ENCODE measurements around the gene TRIM32.

TRIM32 gene

DNA sequence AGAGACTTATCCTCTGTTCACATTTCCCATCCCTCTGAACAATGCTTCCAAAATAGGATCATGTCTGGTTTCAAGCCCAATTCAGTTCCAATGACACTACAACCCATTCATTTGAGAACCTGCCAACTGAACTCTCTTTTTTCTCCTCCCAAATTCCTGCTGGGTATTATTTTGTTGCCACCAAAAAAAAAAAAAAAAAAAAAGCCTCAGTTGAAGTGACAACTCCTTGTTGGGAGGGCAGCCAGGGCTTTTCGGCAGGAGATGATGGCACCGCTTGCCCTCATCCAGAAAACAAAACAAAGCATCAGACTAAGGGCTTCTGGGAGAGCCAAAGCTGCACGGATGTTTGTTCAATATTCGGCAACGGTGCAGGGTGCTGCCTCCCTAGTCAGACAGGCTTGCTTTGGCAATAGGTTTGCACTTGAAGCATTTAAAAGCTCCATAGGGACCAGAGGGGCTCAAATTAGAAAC lies 30.6 kb upstream of the TRIM32 start:
- H3K9me3 ChIP-seq (ENCODE audit: control insufficient read depth in 1 of 2, low read length in 2 of 2), result no peaks in the 10 kb centered on the region
- H3K36me3 ChIP-seq (ENCODE audit: control insufficient read depth in 1 of 2, insufficient read depth in 2 of 2, low read length in 2 of 2), result no peaks in the 10 kb centered on the region
- H3K4me3 ChIP-seq (ENCODE audit: low read depth in 1 of 2, low read length in 2 of 2), result no peak overlapping the region
- no peaks in the 10 kb centered on the region for H3K27me3 ChIP-seq (ENCODE audit: control insufficient read depth in 1 of 2, insufficient read depth in 2 of 2, low read length in 2 of 2)
- no peak overlapping the region for H3K27ac ChIP-seq (ENCODE audit: low read depth, low read length)
- no peak overlapping the region for H3K9ac ChIP-seq (ENCODE audit: low read depth in 1 of 2, low read length in 2 of 2)
- H3K4me1 ChIP-seq (ENCODE audit: control insufficient read depth in 1 of 2, insufficient read depth in 2 of 2, low read length in 2 of 2), result no peaks in the 10 kb centered on the region

DNA sequence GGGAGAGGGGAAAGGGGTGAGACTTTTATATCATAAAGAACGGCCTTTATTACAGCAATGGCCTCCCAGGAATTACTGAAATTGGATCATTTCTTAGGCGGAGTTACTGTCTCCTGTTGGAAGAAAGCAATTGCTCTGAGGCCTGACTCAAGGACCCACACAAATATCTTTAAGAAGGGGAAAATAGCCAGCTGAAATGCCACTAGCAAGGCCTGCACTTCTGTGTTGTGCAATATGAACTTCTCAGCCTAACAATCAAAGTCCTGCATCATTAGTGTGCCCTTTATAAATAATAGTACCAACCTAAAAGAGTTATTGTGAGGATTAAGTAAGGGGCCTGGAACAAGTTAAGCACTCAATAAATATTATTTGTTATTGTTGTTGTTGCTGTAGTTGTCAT lies 30.1 kb upstream of the TRIM32 start:
- no peaks in the 10 kb centered on the region for H3K9me3 ChIP-seq (ENCODE audit: control insufficient read depth in 1 of 2, low read length in 2 of 2)
- no peaks in the 10 kb centered on the region for H3K36me3 ChIP-seq (ENCODE audit: control insufficient read depth in 1 of 2, insufficient read depth in 2 of 2, low read length in 2 of 2)
- no peaks in the 10 kb centered on the region for H3K27me3 ChIP-seq (ENCODE audit: control insufficient read depth in 1 of 2, insufficient read depth in 2 of 2, low read length in 2 of 2)
- no peak overlapping the region for H3K27ac ChIP-seq (ENCODE audit: low read depth, low read length)
- H3K4me3 ChIP-seq (ENCODE audit: low read depth in 1 of 2, low read length in 2 of 2), result no peak overlapping the region
- no peak overlapping the region for H3K9ac ChIP-seq (ENCODE audit: low read depth in 1 of 2, low read length in 2 of 2)
- no peaks in the 10 kb centered on the region for H3K4me1 ChIP-seq (ENCODE audit: control insufficient read depth in 1 of 2, insufficient read depth in 2 of 2, low read length in 2 of 2)

DNA sequence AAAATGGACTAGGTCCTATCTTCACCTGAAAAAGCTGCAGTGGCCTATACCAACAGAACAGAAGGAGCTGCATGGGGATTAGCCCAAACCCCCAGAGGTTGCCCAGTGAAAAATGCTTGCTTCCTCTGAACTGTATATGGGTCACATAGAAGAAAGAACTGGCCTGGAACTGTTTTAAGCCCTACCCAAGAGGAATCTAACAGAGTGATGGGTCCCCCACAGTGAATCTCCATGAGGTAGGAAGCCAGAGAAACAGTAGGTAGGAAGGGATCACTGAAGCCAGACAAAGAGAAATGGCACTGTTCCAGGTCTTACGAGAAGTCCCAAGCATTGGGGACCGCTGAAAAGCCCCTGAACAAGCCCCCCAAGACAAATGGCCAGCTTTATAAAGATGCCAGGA lies 28.8 kb upstream of the TRIM32 start:
- Histone ChIP-seq H3K27me3 (ENCODE audit: control insufficient read depth in 1 of 2, insufficient read depth in 2 of 2, low read length in 2 of 2) (no peaks in the 10 kb centered on the region), H3K4me3 (ENCODE audit: low read depth in 1 of 2, low read length in 2 of 2) (no peak overlapping the region), H3K9ac (ENCODE audit: low read depth in 1 of 2, low read length in 2 of 2) (no peak overlapping the region), H3K27ac (ENCODE audit: low read depth, low read length) (no peak overlapping the region), H3K36me3 (ENCODE audit: control insufficient read depth in 1 of 2, insufficient read depth in 2 of 2, low read length in 2 of 2) (no peaks in the 10 kb centered on the region), H3K4me1 (ENCODE audit: control insufficient read depth in 1 of 2, insufficient read depth in 2 of 2, low read length in 2 of 2) (peaks cover 0 to 5% of the 10 kb centered on the region in 2 donors), H3K9me3 (ENCODE audit: control insufficient read depth in 1 of 2, low read length in 2 of 2) (no peaks in the 10 kb centered on the region)

DNA sequence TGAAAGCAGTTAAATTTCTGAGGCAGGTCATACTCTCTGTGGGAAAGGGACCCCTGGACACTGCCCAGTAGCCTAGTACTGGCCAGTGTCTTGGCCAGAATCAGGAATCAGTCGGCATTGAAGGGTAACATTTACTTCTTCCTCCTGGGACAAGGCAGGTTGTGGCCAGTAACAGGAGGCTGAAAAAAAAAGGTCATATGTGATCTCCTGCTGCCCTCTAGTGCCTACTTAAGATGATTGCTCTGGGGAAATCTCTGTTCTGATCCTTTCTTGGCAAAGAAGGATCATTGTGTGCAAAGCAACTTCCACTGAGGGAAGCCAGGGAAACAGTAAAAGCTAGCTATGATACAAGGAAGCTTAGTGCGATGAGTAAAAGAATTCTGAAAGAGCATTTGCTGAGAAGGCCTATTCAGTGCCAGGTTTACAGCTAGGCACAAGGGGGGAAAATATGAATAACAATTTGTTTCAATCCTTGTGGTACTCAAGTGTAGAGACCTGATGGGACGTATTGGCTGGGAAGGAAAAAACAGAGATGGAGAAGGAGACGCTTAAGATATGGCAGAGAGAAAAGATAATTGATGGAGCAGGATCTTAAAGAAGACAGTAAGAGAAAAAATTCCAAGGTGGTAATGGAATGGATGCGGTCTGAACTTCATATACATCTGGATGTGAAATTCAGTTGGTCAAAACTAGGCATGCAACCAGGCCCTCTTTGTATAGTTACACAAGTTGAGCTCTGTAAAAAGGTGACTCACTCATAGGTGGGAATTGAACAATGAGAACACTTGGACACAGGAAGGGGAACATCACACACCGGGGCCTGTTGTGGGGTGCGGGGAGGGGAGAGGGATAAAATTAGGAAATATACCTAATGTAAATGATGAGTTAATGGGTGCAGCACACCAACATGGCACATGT lies 25.8 kb upstream of the TRIM32 start:
- no peak overlapping the region for H3K27ac ChIP-seq (ENCODE audit: low read depth, low read length)

GRCh38 chr9:116662646-116663310 lies 24.3 kb upstream of the TRIM32 start:
- no peak overlapping the region for H3K4me3 ChIP-seq (ENCODE audit: low read depth in 1 of 2, low read length in 2 of 2)
- H3K9me3 ChIP-seq (ENCODE audit: control insufficient read depth in 1 of 2, low read length in 2 of 2), result no peaks in the 10 kb centered on the region
- no peaks in the 10 kb centered on the region for H3K27me3 ChIP-seq (ENCODE audit: control insufficient read depth in 1 of 2, insufficient read depth in 2 of 2, low read length in 2 of 2)
- H3K4me1 ChIP-seq (ENCODE audit: control insufficient read depth in 1 of 2, insufficient read depth in 2 of 2, low read length in 2 of 2), result peaks cover 0 to 11% of the 10 kb centered on the region in 2 donors
- H3K36me3 ChIP-seq (ENCODE audit: control insufficient read depth in 1 of 2, insufficient read depth in 2 of 2, low read length in 2 of 2), result no peaks in the 10 kb centered on the region
- H3K9ac ChIP-seq (ENCODE audit: low read depth in 1 of 2, low read length in 2 of 2), result no peak overlapping the region
- no peak overlapping the region for H3K27ac ChIP-seq (ENCODE audit: low read depth, low read length)

More for the DNA sequence above, 25.8 kb upstream of the TRIM32 start:
- no peaks in the 10 kb centered on the region for H3K9me3 ChIP-seq (ENCODE audit: control insufficient read depth in 1 of 2, low read length in 2 of 2)
- H3K4me1 ChIP-seq (ENCODE audit: control insufficient read depth in 1 of 2, insufficient read depth in 2 of 2, low read length in 2 of 2), result peaks cover 0 to 11% of the 10 kb centered on the region in 2 donors
- no peaks in the 10 kb centered on the region for H3K36me3 ChIP-seq (ENCODE audit: control insufficient read depth in 1 of 2, insufficient read depth in 2 of 2, low read length in 2 of 2)
- H3K9ac ChIP-seq (ENCODE audit: low read depth in 1 of 2, low read length in 2 of 2), result no peak overlapping the region
- H3K27me3 ChIP-seq (ENCODE audit: control insufficient read depth in 1 of 2, insufficient read depth in 2 of 2, low read length in 2 of 2), result no peaks in the 10 kb centered on the region
- no peak overlapping the region for H3K4me3 ChIP-seq (ENCODE audit: low read depth in 1 of 2, low read length in 2 of 2)

DNA sequence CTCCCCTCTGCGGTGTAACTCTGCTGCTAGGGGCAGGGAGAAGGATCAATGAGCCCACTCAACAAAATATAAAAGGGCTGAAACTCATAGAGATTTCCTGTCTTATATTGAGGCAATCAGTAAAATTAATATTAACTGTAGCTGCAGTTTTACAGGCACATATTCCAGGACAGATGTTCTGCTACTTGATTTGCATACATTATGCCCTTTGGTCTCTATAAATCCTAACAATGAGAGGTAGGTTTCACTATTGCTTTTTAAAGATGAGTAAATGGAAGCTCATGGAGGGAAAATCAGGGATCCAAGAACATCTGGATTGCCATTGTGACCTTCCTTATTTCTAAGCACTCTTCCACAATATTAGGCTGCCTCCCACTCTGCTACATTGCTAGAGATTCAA lies 23.5 kb upstream of the TRIM32 start:
- Histone ChIP-seq H3K27ac (ENCODE audit: low read depth, low read length) (no peak overlapping the region), H3K9me3 (ENCODE audit: control insufficient read depth in 1 of 2, low read length in 2 of 2) (no peaks in the 10 kb centered on the region), H3K27me3 (ENCODE audit: control insufficient read depth in 1 of 2, insufficient read depth in 2 of 2, low read length in 2 of 2) (no peaks in the 10 kb centered on the region), H3K36me3 (ENCODE audit: control insufficient read depth in 1 of 2, insufficient read depth in 2 of 2, low read length in 2 of 2) (no peaks in the 10 kb centered on the region), H3K9ac (ENCODE audit: low read depth in 1 of 2, low read length in 2 of 2) (no peak overlapping the region), H3K4me1 (ENCODE audit: control insufficient read depth in 1 of 2, insufficient read depth in 2 of 2, low read length in 2 of 2) (peaks cover 0 to 11% of the 10 kb centered on the region in 2 donors), H3K4me3 (ENCODE audit: low read depth in 1 of 2, low read length in 2 of 2) (no peak overlapping the region)

DNA sequence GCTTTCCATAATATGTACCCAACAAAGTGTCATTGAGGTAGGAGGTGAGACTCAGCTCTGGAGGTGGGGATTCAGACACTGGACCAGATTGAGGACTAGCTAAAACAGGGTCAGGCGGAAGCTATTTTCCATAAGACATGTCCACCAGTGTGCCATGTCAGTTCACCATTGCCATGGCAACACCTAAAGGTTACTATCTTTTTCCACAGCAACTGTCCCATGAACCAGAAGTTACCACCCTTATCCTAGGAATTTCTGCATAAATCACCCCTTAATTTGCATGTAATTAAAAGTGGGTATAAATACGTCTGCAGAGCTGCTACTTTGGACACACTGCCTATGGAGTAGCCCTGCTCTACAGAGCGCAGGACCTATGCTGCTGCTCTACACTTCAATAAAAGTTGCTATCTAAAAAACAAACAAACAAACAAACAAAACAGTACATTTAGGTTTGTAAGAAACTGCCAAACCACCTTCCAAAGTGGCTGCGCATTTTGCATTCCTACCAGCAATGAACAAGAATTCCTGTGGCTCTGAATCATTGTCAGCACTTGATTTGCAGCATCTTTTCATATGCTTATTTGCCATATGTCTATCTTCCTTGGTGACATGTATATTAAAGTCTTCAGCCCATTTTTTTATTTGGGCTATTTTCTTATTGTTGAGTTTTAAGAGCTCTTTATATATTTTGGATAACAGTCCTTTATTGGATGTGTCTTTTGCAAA lies 18.0 kb upstream of the TRIM32 start:
- no peak overlapping the region for H3K4me3 ChIP-seq (ENCODE audit: low read depth in 1 of 2, low read length in 2 of 2)
- H3K9ac ChIP-seq (ENCODE audit: low read depth in 1 of 2, low read length in 2 of 2), result no peak overlapping the region
- peaks cover 7 to 9% of the 10 kb centered on the region in 2 donors for H3K9me3 ChIP-seq (ENCODE audit: control insufficient read depth in 1 of 2, low read length in 2 of 2)
- no peaks in the 10 kb centered on the region for H3K4me1 ChIP-seq (ENCODE audit: control insufficient read depth in 1 of 2, insufficient read depth in 2 of 2, low read length in 2 of 2)
- H3K27me3 ChIP-seq (ENCODE audit: control insufficient read depth in 1 of 2, insufficient read depth in 2 of 2, low read length in 2 of 2), result no peaks in the 10 kb centered on the region
- no peak overlapping the region for H3K27ac ChIP-seq (ENCODE audit: low read depth, low read length)
- no peaks in the 10 kb centered on the region for H3K36me3 ChIP-seq (ENCODE audit: control insufficient read depth in 1 of 2, insufficient read depth in 2 of 2, low read length in 2 of 2)

GRCh38 chr9:116671605-116672004 lies 15.5 kb upstream of the TRIM32 start:
- Histone ChIP-seq H3K4me3 (ENCODE audit: low read depth in 1 of 2, low read length in 2 of 2) (no peak overlapping the region), H3K36me3 (ENCODE audit: control insufficient read depth in 1 of 2, insufficient read depth in 2 of 2, low read length in 2 of 2) (no peaks in the 10 kb centered on the region), H3K27ac (ENCODE audit: low read depth, low read length) (no peak overlapping the region), H3K4me1 (ENCODE audit: control insufficient read depth in 1 of 2, insufficient read depth in 2 of 2, low read length in 2 of 2) (no peaks in the 10 kb centered on the region), H3K27me3 (ENCODE audit: control insufficient read depth in 1 of 2, insufficient read depth in 2 of 2, low read length in 2 of 2) (no peaks in the 10 kb centered on the region), H3K9ac (ENCODE audit: low read depth in 1 of 2, low read length in 2 of 2) (no peak overlapping the region), H3K9me3 (ENCODE audit: control insufficient read depth in 1 of 2, low read length in 2 of 2) (peaks cover 7 to 11% of the 10 kb centered on the region in 2 donors)

GRCh38 chr9:116673375-116673774 lies 13.7 kb upstream of the TRIM32 start:
- H3K9ac ChIP-seq (ENCODE audit: low read depth in 1 of 2, low read length in 2 of 2), result no peak overlapping the region
- no peak overlapping the region for H3K4me3 ChIP-seq (ENCODE audit: low read depth in 1 of 2, low read length in 2 of 2)
- no peak overlapping the region for H3K27ac ChIP-seq (ENCODE audit: low read depth, low read length)
- no peaks in the 10 kb centered on the region for H3K36me3 ChIP-seq (ENCODE audit: control insufficient read depth in 1 of 2, insufficient read depth in 2 of 2, low read length in 2 of 2)
- H3K4me1 ChIP-seq (ENCODE audit: control insufficient read depth in 1 of 2, insufficient read depth in 2 of 2, low read length in 2 of 2), result no peaks in the 10 kb centered on the region
- peaks cover 7 to 11% of the 10 kb centered on the region in 2 donors for H3K9me3 ChIP-seq (ENCODE audit: control insufficient read depth in 1 of 2, low read length in 2 of 2)
- H3K27me3 ChIP-seq (ENCODE audit: control insufficient read depth in 1 of 2, insufficient read depth in 2 of 2, low read length in 2 of 2), result no peaks in the 10 kb centered on the region

Data from duodenal mucosa (tissue), 2 donors.